ENCODE results near the gene CLOCK.
A peak's percentile ranks its signal among the peaks of the same experiment; 100 is the strongest.

Gene CLOCK

GRCh38 chr4:55398461-55398860 lies 148.2 kb downstream of the CLOCK start:
- H3K4me1 ChIP-seq (ENCODE audit: control insufficient read depth, insufficient read depth, low read length), result peaks cover 8% of the 10 kb centered on the region
- H3K9ac ChIP-seq (ENCODE audit: low read length), result peak overlapping the region; percentile 91
- peak overlapping the region; percentile 90 for H3K4me3 ChIP-seq (ENCODE audit: low read depth, low read length)
- H3K9me3 ChIP-seq (ENCODE audit: control insufficient read depth, insufficient read depth, low read depth, low read length), result no peaks in the 10 kb centered on the region
- no peaks in the 10 kb centered on the region for H3K27me3 ChIP-seq (ENCODE audit: control insufficient read depth, insufficient read depth, low read length)
- peaks cover 24% of the 10 kb centered on the region for H3K36me3 ChIP-seq (ENCODE audit: control insufficient read depth, insufficient read depth, low read length)
- no peak overlapping the region for H3K27ac ChIP-seq (ENCODE audit: low read depth, low read length)

DNA sequence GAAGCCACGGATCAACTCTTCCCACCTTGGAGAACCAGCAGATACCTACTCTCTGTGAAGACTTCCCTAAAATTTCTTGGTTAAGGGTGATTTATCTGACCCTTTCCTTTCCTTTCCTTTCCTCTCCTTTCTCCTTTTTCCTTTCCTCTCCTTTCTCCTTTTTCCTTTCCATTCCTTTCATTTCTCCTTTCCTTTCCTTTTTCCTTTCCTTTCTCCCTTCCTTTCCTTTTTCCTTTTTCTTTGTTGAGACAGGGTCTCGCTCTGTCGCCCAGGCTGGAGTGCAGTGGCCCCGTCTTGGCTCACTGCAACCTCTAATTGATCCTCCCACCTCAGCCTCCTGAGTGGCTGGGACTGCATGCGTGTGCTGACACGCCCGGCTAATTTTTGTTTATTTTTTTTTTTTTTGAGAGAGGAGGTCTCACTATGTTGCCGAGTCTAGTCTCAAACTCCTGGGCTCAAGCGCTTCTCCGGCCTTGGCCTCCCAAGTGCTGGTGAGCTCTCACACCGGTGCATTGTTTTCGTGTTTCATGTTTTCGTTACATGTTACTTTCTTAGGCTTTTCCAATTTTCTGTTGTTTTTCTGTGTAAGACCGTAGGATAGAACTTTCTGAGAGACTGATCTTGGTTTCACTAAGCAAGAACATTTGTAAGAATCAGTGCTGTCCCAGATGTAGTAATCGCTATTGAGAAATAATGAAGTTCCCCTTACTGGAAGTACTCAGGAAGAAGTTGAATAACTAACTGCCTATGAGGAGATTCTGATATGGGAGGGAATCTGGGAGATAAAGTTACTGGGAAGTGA lies 149.0 kb downstream of the CLOCK start:
- H3K4me1 ChIP-seq (ENCODE audit: control insufficient read depth, insufficient read depth, low read length), result peaks cover 8% of the 10 kb centered on the region
- H3K9me3 ChIP-seq (ENCODE audit: control insufficient read depth, insufficient read depth, low read depth, low read length), result no peaks in the 10 kb centered on the region
- peak overlapping the region; percentile 90 for H3K4me3 ChIP-seq (ENCODE audit: low read depth, low read length)
- H3K27me3 ChIP-seq (ENCODE audit: control insufficient read depth, insufficient read depth, low read length), result no peaks in the 10 kb centered on the region
- peaks cover 19% of the 10 kb centered on the region for H3K36me3 ChIP-seq (ENCODE audit: control insufficient read depth, insufficient read depth, low read length)
- H3K27ac ChIP-seq (ENCODE audit: low read depth, low read length), result peak overlapping the region; percentile 91; the same call in 1 of the 2 replicates
- H3K9ac ChIP-seq (ENCODE audit: low read length), result peak overlapping the region; percentile 91

- Histone ChIP-seq H3K9me3 (ENCODE audit: control insufficient read depth, insufficient read depth, low read depth, low read length) (no peaks in the 10 kb centered on the region), H3K4me1 (ENCODE audit: control insufficient read depth, insufficient read depth, low read length) (peaks cover 8% of the 10 kb centered on the region), H3K9ac (ENCODE audit: low read length) (peak overlapping the region; percentile 91), H3K36me3 (ENCODE audit: control insufficient read depth, insufficient read depth, low read length) (peaks cover 19% of the 10 kb centered on the region), H3K27me3 (ENCODE audit: control insufficient read depth, insufficient read depth, low read length) (no peaks in the 10 kb centered on the region), H3K27ac (ENCODE audit: low read depth, low read length) (peak overlapping the region; percentile 91; the same call in 1 of the 2 replicates), H3K4me3 (ENCODE audit: low read depth, low read length) (peak overlapping the region; percentile 90)
These were observed 149.6 kb downstream of the CLOCK start for GRCh38 chr4:55397126-55397436.

- Histone ChIP-seq H3K4me3 (ENCODE audit: low read depth, low read length) (peak overlapping the region; percentile 90), H3K9me3 (ENCODE audit: control insufficient read depth, insufficient read depth, low read depth, low read length) (no peaks in the 10 kb centered on the region), H3K27ac (ENCODE audit: low read depth, low read length) (peak overlapping the region; percentile 91), H3K27me3 (ENCODE audit: control insufficient read depth, insufficient read depth, low read length) (no peaks in the 10 kb centered on the region), H3K36me3 (ENCODE audit: control insufficient read depth, insufficient read depth, low read length) (peaks cover 19% of the 10 kb centered on the region), H3K9ac (ENCODE audit: low read length) (peak overlapping the region; percentile 91), H3K4me1 (ENCODE audit: control insufficient read depth, insufficient read depth, low read length) (peaks cover 8% of the 10 kb centered on the region)
These were observed 150.2 kb downstream of the CLOCK start for GRCh38 chr4:55396308-55397125.

- H3K27ac ChIP-seq (ENCODE audit: low read depth, low read length), result peak within 1 kb of the TSS; percentile 91
- no peaks in the 10 kb centered on the region for H3K9me3 ChIP-seq (ENCODE audit: control insufficient read depth, insufficient read depth, low read depth, low read length)
- H3K9ac ChIP-seq (ENCODE audit: low read length), result peak within 1 kb of the TSS; percentile 91
These were observed 151.0 kb downstream of the CLOCK start, which contains the start of gene TMEM165 for GRCh38 chr4:55395529-55396307. TSS of gene TMEM165 (plus strand) at chr4:55395957. CDS start at chr4:55396190, 233 bp downstream.

GRCh38 chr4:55395218-55395528 lies 151.5 kb downstream of the CLOCK start:
- Histone ChIP-seq H3K4me1 (ENCODE audit: control insufficient read depth, insufficient read depth, low read length) (peaks cover 8% of the 10 kb centered on the region), H3K4me3 (ENCODE audit: low read depth, low read length) (peak overlapping the region; percentile 90), H3K9ac (ENCODE audit: low read length) (peak overlapping the region; percentile 91), H3K36me3 (ENCODE audit: control insufficient read depth, insufficient read depth, low read length) (peaks cover 8% of the 10 kb centered on the region), H3K27ac (ENCODE audit: low read depth, low read length) (0 out of 2 replicates have a peak overlapping the region, but pooled peaks have one; percentile 91), H3K27me3 (ENCODE audit: control insufficient read depth, insufficient read depth, low read length) (no peaks in the 10 kb centered on the region), H3K9me3 (ENCODE audit: control insufficient read depth, insufficient read depth, low read depth, low read length) (no peaks in the 10 kb centered on the region)

More at GRCh38 chr4:55395529-55396307, 151.0 kb downstream of the CLOCK start, which contains the start of gene TMEM165:
- Histone ChIP-seq H3K4me3 (ENCODE audit: low read depth, low read length) (peak within 1 kb of the TSS; percentile 90), H3K36me3 (ENCODE audit: control insufficient read depth, insufficient read depth, low read length) (peaks cover 11% of the 10 kb centered on the region), H3K27me3 (ENCODE audit: control insufficient read depth, insufficient read depth, low read length) (no peaks in the 10 kb centered on the region), H3K4me1 (ENCODE audit: control insufficient read depth, insufficient read depth, low read length) (peaks cover 8% of the 10 kb centered on the region)

- Histone ChIP-seq H3K27ac (ENCODE audit: low read depth, low read length) (no peak overlapping the region), H3K27me3 (ENCODE audit: control insufficient read depth, insufficient read depth, low read length) (no peaks in the 10 kb centered on the region)
These were observed 153.0 kb downstream of the CLOCK start for GRCh38 chr4:55393461-55394320.

DNA sequence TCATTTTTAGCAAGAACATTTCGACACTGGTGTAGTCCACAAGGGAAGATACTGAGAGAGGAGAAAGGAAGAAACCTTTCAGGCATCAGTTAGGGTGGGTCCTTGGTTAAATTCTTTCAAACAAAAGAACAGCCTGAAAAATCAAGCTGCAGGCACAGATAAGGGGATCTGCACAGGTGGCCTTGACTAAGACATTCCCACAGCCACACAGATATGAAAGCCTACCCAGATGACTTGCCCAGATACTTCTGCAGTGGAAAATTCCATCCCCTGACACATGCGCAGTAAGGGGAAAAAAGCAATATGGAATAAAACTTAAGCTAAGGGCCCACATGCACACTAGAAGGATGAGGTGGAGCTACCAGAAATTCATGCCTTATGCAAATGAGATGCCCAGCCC lies 159.9 kb downstream of the CLOCK start:
- H3K4me1 ChIP-seq (ENCODE audit: control insufficient read depth, insufficient read depth, low read length), result peaks cover 5% of the 10 kb centered on the region; the same call in 1 of the 2 replicates
- no peaks in the 10 kb centered on the region for H3K36me3 ChIP-seq (ENCODE audit: control insufficient read depth, insufficient read depth, low read length)
- no peak overlapping the region for H3K9ac ChIP-seq (ENCODE audit: low read length)
- H3K27ac ChIP-seq (ENCODE audit: low read depth, low read length), result no peak overlapping the region
- no peaks in the 10 kb centered on the region for H3K9me3 ChIP-seq (ENCODE audit: control insufficient read depth, insufficient read depth, low read depth, low read length)
- H3K4me3 ChIP-seq (ENCODE audit: low read depth, low read length), result no peak overlapping the region
- H3K27me3 ChIP-seq (ENCODE audit: control insufficient read depth, insufficient read depth, low read length), result no peaks in the 10 kb centered on the region

More at GRCh38 chr4:55393461-55394320, 153.0 kb downstream of the CLOCK start:
- Histone ChIP-seq H3K36me3 (ENCODE audit: control insufficient read depth, insufficient read depth, low read length) (peaks cover 2% of the 10 kb centered on the region; the same call in 1 of the 2 replicates), H3K4me3 (ENCODE audit: low read depth, low read length) (no peak overlapping the region), H3K9ac (ENCODE audit: low read length) (no peak overlapping the region), H3K9me3 (ENCODE audit: control insufficient read depth, insufficient read depth, low read depth, low read length) (no peaks in the 10 kb centered on the region), H3K4me1 (ENCODE audit: control insufficient read depth, insufficient read depth, low read length) (peaks cover 8% of the 10 kb centered on the region)

- H3K27me3 ChIP-seq (ENCODE audit: control insufficient read depth, insufficient read depth, low read length), result no peaks in the 10 kb centered on the region
- no peak overlapping the region for H3K9ac ChIP-seq (ENCODE audit: low read length)
- no peaks in the 10 kb centered on the region for H3K9me3 ChIP-seq (ENCODE audit: control insufficient read depth, insufficient read depth, low read depth, low read length)
- no peaks in the 10 kb centered on the region for H3K36me3 ChIP-seq (ENCODE audit: control insufficient read depth, insufficient read depth, low read length)
- no peak overlapping the region for H3K27ac ChIP-seq (ENCODE audit: low read depth, low read length)
- no peak overlapping the region for H3K4me3 ChIP-seq (ENCODE audit: low read depth, low read length)
- peaks cover 5% of the 10 kb centered on the region; the same call in 1 of the 2 replicates for H3K4me1 ChIP-seq (ENCODE audit: control insufficient read depth, insufficient read depth, low read length)
These were observed 160.6 kb downstream of the CLOCK start for GRCh38 chr4:55386073-55386472.

DNA sequence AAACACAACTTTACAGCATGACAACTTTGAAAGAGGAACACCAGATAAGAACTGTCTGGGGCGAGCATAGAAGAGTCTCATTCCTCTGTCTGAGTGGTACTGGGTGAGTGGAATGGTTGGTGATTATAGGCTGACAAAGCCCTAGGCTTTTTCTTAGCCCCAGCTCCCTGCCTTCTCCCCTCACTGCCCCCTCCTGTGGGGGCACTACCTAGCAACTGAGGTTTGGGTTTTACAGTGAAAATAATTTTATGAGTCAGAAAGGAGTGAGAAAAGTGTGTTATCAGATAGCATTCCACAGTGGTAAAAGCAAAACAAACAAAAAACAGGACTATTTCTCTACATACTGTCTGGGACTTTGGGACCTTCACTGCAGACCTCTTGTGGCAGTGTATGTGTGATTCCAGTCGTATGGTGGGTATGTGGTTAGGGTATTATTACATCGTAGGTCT lies 161.5 kb downstream of the CLOCK start:
- Histone ChIP-seq H3K27me3 (ENCODE audit: control insufficient read depth, insufficient read depth, low read length) (no peaks in the 10 kb centered on the region), H3K4me1 (ENCODE audit: control insufficient read depth, insufficient read depth, low read length) (peaks cover 5% of the 10 kb centered on the region; the same call in 1 of the 2 replicates), H3K9ac (ENCODE audit: low read length) (no peak overlapping the region), H3K36me3 (ENCODE audit: control insufficient read depth, insufficient read depth, low read length) (no peaks in the 10 kb centered on the region), H3K9me3 (ENCODE audit: control insufficient read depth, insufficient read depth, low read depth, low read length) (no peaks in the 10 kb centered on the region), H3K27ac (ENCODE audit: low read depth, low read length) (no peak overlapping the region), H3K4me3 (ENCODE audit: low read depth, low read length) (no peak overlapping the region)
